DOHH2 (cell line): ENCODE measurements around the gene PEX19.
A peak's percentile ranks its signal among the peaks of the same experiment; 100 is the strongest.

Experiments
- H3F3A ChIP-seq: fragments of 200-600 bp; sonication (generic), shearing (Covaris generic); 2 replicates; pipeline ENCODE4 v1.6.0; 2016; ENCODE audit warnings: antibody characterized with exemption, mild to moderate bottlenecking; ENCODE audit not compliant: control insufficient read depth, insufficient read depth
- H3K27ac ChIP-seq: fragments of 200-600 bp; sonication (generic); 2 replicates; pipeline ENCODE4 v1.5.1; 2014; ENCODE audit warnings: low read depth, mild to moderate bottlenecking, low read length, moderate library complexity
- H3K27me3 ChIP-seq: fragments of 200-600 bp; sonication (generic); 2 replicates; pipeline ENCODE4 v1.6.1; 2014; ENCODE audit warnings: mild to moderate bottlenecking, low read length, mixed read lengths; ENCODE audit not compliant: control insufficient read depth
- H3K36me3 ChIP-seq: fragments of 200-600 bp; sonication (generic); 2 replicates; pipeline ENCODE4 v1.6.1; 2014; ENCODE audit warnings: mild to moderate bottlenecking, low read length, moderate library complexity, mixed read lengths; ENCODE audit not compliant: control insufficient read depth
- H3K4me1 ChIP-seq: fragments of 200-600 bp; sonication (generic); 2 replicates; pipeline ENCODE4 v1.6.1; 2014; ENCODE audit warnings: mild to moderate bottlenecking, low read length, mixed read lengths; ENCODE audit not compliant: control insufficient read depth
- H3K4me2 ChIP-seq: fragments of 200-600 bp; sonication (generic); 2 replicates; pipeline ENCODE4 v1.6.0; 2014; ENCODE audit warnings: mild to moderate bottlenecking, low read length, moderate library complexity
- H3K4me3 ChIP-seq: fragments of 200-600 bp; sonication (generic); 2 replicates; pipeline ENCODE4 v1.5.1; 2014; ENCODE audit warnings: mild to moderate bottlenecking, low read length, mixed read lengths
- H3K79me2 ChIP-seq: fragments of 200-600 bp; sonication (generic); 2 replicates; pipeline ENCODE4 v1.6.1; 2014; ENCODE audit warnings: mild to moderate bottlenecking, low read length, mixed read lengths; ENCODE audit not compliant: control insufficient read depth
- H3K9me2 ChIP-seq: fragments of 200-600 bp; sonication (generic); replicated peaks from 2 replicates; pipeline ENCODE4 v1.6.1; 2014; ENCODE audit warnings: mild to moderate bottlenecking, low read length, mixed read lengths; ENCODE audit not compliant: control insufficient read depth
- H3K9me3 ChIP-seq: fragments of 200-600 bp; sonication (generic); 2 replicates; pipeline ENCODE4 v1.6.1; 2014; ENCODE audit warnings: antibody characterized with exemption, low read length, mixed read lengths; ENCODE audit not compliant: control insufficient read depth, insufficient read depth
- H4K20me1 ChIP-seq: fragments of 200-600 bp; sonication (generic); 2 replicates; pipeline ENCODE4 v1.6.0; 2014; ENCODE audit warnings: low read depth, mild to moderate bottlenecking, antibody characterized with exemption, low read length, moderate library complexity; ENCODE audit not compliant: control insufficient read depth, insufficient read depth
- CTCF ChIP-seq: fragments of 200-600 bp; sonication (generic); IDR thresholded peaks from one replicate; pipeline ENCODE4 v1.5.1; 2014; ENCODE audit warnings: antibody characterized with exemption, mild to moderate bottlenecking, low read depth, low read length; ENCODE audit not compliant: poor library complexity, severe bottlenecking
- EZH2phosphoT487 ChIP-seq: fragments of 200-600 bp; sonication (generic); IDR thresholded peaks from 2 replicates; pipeline ENCODE4 v1.6.1; 2017; ENCODE audit warnings: borderline replicate concordance, mild to moderate bottlenecking, antibody characterized with exemption, low read length, moderate library complexity, mixed read lengths

Gene PEX19

DNA sequence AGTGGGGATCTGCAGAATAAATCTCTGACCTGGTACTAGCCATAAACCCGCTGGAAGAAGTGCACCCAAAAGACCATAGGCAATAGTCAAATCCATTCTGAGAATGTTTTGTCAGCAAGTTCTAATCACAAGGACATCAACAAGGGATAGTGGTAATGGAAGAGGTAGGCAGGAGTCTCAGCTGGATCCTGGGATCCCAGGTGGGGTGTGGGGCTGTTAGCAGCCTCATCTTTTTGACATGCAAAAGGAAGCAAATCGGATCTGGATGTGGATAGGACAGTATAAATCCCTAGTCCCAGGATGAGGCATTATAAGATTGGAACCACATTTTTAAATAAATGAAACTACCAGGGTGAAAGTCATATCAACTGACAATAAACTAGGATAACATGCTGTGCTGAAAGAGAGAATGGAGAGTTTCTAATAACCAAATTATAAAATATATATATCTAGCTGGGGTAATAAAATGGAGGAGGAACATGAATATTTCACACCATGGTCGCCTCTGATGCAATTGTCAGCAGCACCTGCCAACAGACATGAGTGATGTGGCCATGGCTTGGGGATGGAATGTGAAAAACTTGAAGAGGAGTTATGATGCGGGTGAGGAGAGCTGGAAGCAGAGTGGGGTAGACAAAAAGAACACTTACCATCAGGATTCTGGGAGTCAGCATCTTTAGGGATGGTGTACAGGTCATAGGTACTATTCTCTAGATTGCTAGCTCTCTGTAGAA is 23.7 kb upstream of the PEX19 start:
- H3K4me1 ChIP-seq: peaks cover 29% of the 10 kb centered on the region
- H3K9me2 ChIP-seq: no peaks in the 10 kb centered on the region
- H4K20me1 ChIP-seq: no peaks in the 10 kb centered on the region
- H3K27me3 ChIP-seq: no peaks in the 10 kb centered on the region
- no peak overlapping the region for H3K4me3 ChIP-seq
- H3K4me2 ChIP-seq: peak overlapping the region; percentile 61; the same call in 1 of the 2 replicates
- H3K27ac ChIP-seq: no peak overlapping the region
- peaks cover 86% of the 10 kb centered on the region for H3K36me3 ChIP-seq
- no peak for TF ChIP-seq EZH2phosphoT487
- H3K79me2 ChIP-seq: no peaks in the 10 kb centered on the region
- H3F3A ChIP-seq: 0 out of 2 replicates have a peak, but pooled peaks cover 2% of the 10 kb centered on the region
- H3K9me3 ChIP-seq: no peaks in the 10 kb centered on the region

- peak overlapping the region; percentile 21 for H3K27ac ChIP-seq
- no peaks in the 10 kb centered on the region for H4K20me1 ChIP-seq
- 0 out of 2 replicates have a peak, but pooled peaks cover 2% of the 10 kb centered on the region for H3F3A ChIP-seq
- H3K4me1 ChIP-seq: peaks cover 29% of the 10 kb centered on the region
- TF ChIP-seq CTCF (no peak), EZH2phosphoT487 (no peak)
- peak overlapping the region; percentile 61 for H3K4me2 ChIP-seq
- peak overlapping the region; percentile 39 for H3K4me3 ChIP-seq
- no peaks in the 10 kb centered on the region for H3K9me3 ChIP-seq
- H3K36me3 ChIP-seq: peaks cover 85% of the 10 kb centered on the region
- H3K9me2 ChIP-seq: no peaks in the 10 kb centered on the region
- H3K27me3 ChIP-seq: no peaks in the 10 kb centered on the region
- H3K79me2 ChIP-seq: no peaks in the 10 kb centered on the region
Observed at GRCh38 chr1:160307118-160307791, 22.3 kb upstream of the PEX19 start.

GRCh38 chr1:160300173-160300572 is 15.2 kb upstream of the PEX19 start:
- H3K27me3 ChIP-seq: no peaks in the 10 kb centered on the region
- H3K9me3 ChIP-seq: no peaks in the 10 kb centered on the region
- no peaks in the 10 kb centered on the region for H3K9me2 ChIP-seq
- no peak overlapping the region for H3K4me3 ChIP-seq
- no peaks in the 10 kb centered on the region for H3K79me2 ChIP-seq
- no peaks in the 10 kb centered on the region for H3F3A ChIP-seq
- no peaks in the 10 kb centered on the region for H3K4me1 ChIP-seq
- TF ChIP-seq CTCF (no peak), EZH2phosphoT487 (no peak)
- H3K4me2 ChIP-seq: no peak overlapping the region
- H4K20me1 ChIP-seq: no peaks in the 10 kb centered on the region
- H3K27ac ChIP-seq: no peak overlapping the region
- peaks cover 78% of the 10 kb centered on the region for H3K36me3 ChIP-seq

DNA sequence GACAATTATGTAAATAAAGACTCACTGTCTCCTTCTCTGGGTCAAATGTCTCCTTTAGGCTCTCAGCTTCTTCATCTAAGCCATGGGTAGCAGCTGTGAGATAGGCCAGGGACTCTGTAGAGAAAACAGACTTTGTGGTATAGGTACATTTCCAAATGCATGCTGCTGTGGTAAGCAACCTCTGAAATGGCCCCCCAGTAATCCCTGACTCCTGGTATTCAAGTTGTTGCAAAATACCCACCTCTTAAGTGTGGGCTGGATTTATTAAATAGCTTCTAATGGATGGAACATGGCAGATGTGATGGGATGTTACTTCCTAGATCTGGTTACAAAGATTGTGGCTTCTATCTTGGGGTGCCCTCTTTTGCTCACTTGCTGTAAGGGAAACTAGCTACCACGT is 11.1 kb upstream of the PEX19 start:
- H3K79me2 ChIP-seq: no peaks in the 10 kb centered on the region
- peaks cover 93% of the 10 kb centered on the region for H3K36me3 ChIP-seq
- H3K27ac ChIP-seq: no peak overlapping the region
- no peak overlapping the region for H3K4me3 ChIP-seq
- no peaks in the 10 kb centered on the region for H4K20me1 ChIP-seq
- H3K9me3 ChIP-seq: no peaks in the 10 kb centered on the region
- H3K27me3 ChIP-seq: no peaks in the 10 kb centered on the region
- H3K9me2 ChIP-seq: no peaks in the 10 kb centered on the region
- no peak overlapping the region for H3K4me2 ChIP-seq
- H3K4me1 ChIP-seq: no peaks in the 10 kb centered on the region
- peaks cover 13% of the 10 kb centered on the region for H3F3A ChIP-seq
- TF ChIP-seq EZH2phosphoT487 (no peak), CTCF (no peak)
